ENCODE measurements around the gene LARGE1. TPM values are rescaled to one million over a fixed set of nuclear protein-coding genes. Genes with fewer than 3 reads are reported as not detected.

Gene LARGE1
- total RNA-seq, 2 experiments from 2014 or later: 0.58 to 1.1 TPM

- DNase-seq: no peak
- H3K4me3 Mint-ChIP-seq: no peak overlapping the region
- H3K27me3 Mint-ChIP-seq: no peaks in the 10 kb centered on the region
- H3K9me3 Mint-ChIP-seq (ENCODE audit: low read depth): no peaks in the 10 kb centered on the region
- no peak overlapping the region for H3K27ac Mint-ChIP-seq
- no peaks in the 10 kb centered on the region for H3K36me3 Mint-ChIP-seq
- no peaks in the 10 kb centered on the region for H3K4me1 Mint-ChIP-seq
- CTCF ChIA-PET: interaction anchor here (1.3 kb wide), 1 partner anchor 1876 kb away, joined by 3 read pairs; no protein-coding TSS in a partner anchor
- ATAC-seq: no peak
These were observed 645.8 kb downstream of the LARGE1 start for GRCh38 chr22:33274214-33275072.

DNA sequence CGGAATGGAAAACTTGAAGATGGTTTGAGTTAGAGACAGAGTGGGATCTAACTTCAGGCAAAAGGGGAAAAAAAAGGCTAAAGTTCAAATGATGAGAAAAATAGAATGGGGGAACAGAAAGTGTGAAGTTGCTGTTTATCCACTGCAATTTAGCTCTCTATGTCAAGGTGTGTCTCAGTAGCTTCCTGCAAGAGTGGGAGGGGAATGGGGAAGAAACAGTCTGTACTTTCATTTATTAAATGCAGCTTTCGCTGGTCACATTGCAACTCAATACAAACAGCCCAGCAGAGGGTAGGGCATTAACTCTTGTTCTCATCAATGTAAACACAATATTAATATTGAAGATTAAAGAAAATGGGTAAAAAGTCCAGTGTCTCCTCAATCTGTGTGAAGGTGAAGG is 647.4 kb downstream of the LARGE1 start:
- Mint-ChIP-seq H3K27ac (no peak overlapping the region), H3K36me3 (no peaks in the 10 kb centered on the region), H3K4me3 (no peak overlapping the region), H3K27me3 (no peaks in the 10 kb centered on the region), H3K9me3 (ENCODE audit: low read depth) (no peaks in the 10 kb centered on the region), H3K4me1 (no peaks in the 10 kb centered on the region)
- ATAC-seq (no peak), DNase-seq (no peak)
- CTCF ChIA-PET: no interaction called here

GRCh38 chr22:33272180-33272579 is 648.1 kb downstream of the LARGE1 start:
- CTCF ChIA-PET: interaction anchor here (1.0 kb wide), 1 partner anchor 76 kb away, joined by 3 read pairs; no protein-coding TSS in a partner anchor
- Mint-ChIP-seq H3K9me3 (ENCODE audit: low read depth) (no peaks in the 10 kb centered on the region), H3K4me1 (no peaks in the 10 kb centered on the region), H3K4me3 (no peak overlapping the region), H3K27me3 (no peaks in the 10 kb centered on the region), H3K27ac (no peak overlapping the region), H3K36me3 (no peaks in the 10 kb centered on the region)
- DNase-seq: no peak
- no peak for ATAC-seq

GRCh38 chr22:33271390-33272161 is 648.7 kb downstream of the LARGE1 start:
- Mint-ChIP-seq H3K4me3 (no peak overlapping the region), H3K4me1 (no peaks in the 10 kb centered on the region), H3K27me3 (no peaks in the 10 kb centered on the region), H3K36me3 (no peaks in the 10 kb centered on the region), H3K9me3 (ENCODE audit: low read depth) (no peaks in the 10 kb centered on the region), H3K27ac (no peak overlapping the region)
- DNase-seq: no peak
- CTCF ChIA-PET: interaction anchor here (1.0 kb wide), 1 partner anchor 76 kb away, joined by 3 read pairs; no protein-coding TSS in a partner anchor
- ATAC-seq: no peak

DNA sequence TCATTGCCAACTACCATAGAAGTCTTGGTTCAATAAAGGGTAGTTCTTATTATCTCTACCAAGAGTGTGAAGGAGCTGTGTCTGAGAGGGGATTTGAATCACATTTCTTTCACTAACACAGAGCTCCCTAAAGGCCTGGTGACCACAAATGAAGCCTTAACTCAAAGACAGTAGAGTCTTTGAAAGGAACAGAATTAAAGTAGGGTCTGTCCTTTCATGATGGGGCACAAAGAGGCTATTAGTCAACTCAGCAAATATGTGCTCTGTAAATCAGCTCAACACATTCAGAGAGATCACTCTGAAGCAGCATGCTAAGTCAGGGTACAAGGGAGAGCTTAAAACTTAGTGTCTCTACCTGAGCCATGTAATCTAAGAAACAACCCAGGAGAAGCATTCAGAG is 649.7 kb downstream of the LARGE1 start:
- ATAC-seq: no peak
- no peak overlapping the region for H3K4me3 Mint-ChIP-seq
- H3K36me3 Mint-ChIP-seq: no peaks in the 10 kb centered on the region
- peaks cover under 1% of the 10 kb centered on the region for H3K9me3 Mint-ChIP-seq (ENCODE audit: low read depth)
- H3K4me1 Mint-ChIP-seq: no peaks in the 10 kb centered on the region
- H3K27ac Mint-ChIP-seq: no peak overlapping the region
- DNase-seq: no peak
- no peaks in the 10 kb centered on the region for H3K27me3 Mint-ChIP-seq
- CTCF ChIA-PET: no interaction called here

GRCh38 chr22:33261699-33262098 is 658.6 kb downstream of the LARGE1 start:
- Mint-ChIP-seq H3K4me3 (no peak overlapping the region), H3K27me3 (no peaks in the 10 kb centered on the region), H3K9me3 (ENCODE audit: low read depth) (peaks cover 8% of the 10 kb centered on the region), H3K36me3 (no peaks in the 10 kb centered on the region), H3K27ac (no peak overlapping the region), H3K4me1 (no peaks in the 10 kb centered on the region)
- DNase-seq (no peak), ATAC-seq (no peak)
- CTCF ChIA-PET: no interaction called here

DNA sequence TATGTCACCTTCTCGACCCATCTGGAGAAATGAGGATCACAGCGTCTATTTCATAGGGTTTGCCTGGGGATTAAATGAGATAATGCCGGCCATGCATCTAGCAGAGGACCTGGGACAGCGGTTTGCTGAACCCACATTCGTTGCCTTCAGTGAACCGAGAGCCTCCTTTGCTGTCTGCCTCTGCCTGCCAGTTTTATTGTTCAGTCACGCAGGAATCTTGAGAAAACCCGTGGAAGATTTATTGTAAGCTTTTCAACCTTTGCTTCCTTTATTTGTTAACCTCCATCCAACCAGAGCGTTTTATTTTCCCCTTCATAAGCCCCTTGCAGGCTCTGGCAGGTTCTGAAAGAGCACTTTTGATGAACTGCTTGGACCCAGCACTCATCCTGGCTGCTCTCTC is 659.8 kb downstream of the LARGE1 start:
- H3K4me1 Mint-ChIP-seq: no peaks in the 10 kb centered on the region
- CTCF ChIA-PET: no interaction called here
- ATAC-seq: no peak
- H3K27me3 Mint-ChIP-seq: no peaks in the 10 kb centered on the region
- H3K4me3 Mint-ChIP-seq: no peak overlapping the region
- peaks cover 6% of the 10 kb centered on the region for H3K9me3 Mint-ChIP-seq (ENCODE audit: low read depth)
- no peak overlapping the region for H3K27ac Mint-ChIP-seq
- DNase-seq: no peak
- H3K36me3 Mint-ChIP-seq: no peaks in the 10 kb centered on the region

DNA sequence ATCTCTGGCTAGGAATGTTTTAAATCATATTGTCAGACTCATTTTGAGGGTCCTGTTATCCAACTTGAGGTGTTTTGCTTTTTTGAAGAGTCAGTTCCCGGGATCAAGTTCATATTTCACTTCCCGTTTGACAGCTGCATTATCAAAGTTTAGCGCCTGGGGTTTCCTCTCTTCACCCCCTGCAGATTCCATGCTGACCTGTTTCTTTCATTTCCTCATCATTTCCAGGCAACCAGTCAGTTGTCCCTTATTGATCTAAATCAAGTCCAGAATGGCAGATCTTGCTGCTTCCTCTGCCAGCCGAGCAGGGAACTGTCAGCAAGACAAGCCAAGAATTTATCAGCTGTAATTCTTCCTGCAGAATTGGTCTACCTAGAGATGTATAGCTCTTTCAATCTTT is 664.5 kb downstream of the LARGE1 start:
- Mint-ChIP-seq H3K4me1 (no peaks in the 10 kb centered on the region), H3K4me3 (no peak overlapping the region), H3K27ac (no peak overlapping the region), H3K36me3 (no peaks in the 10 kb centered on the region), H3K27me3 (no peaks in the 10 kb centered on the region), H3K9me3 (ENCODE audit: low read depth) (peaks cover 4% of the 10 kb centered on the region)
- no peak for ATAC-seq
- CTCF ChIA-PET: no interaction called here
- no peak for DNase-seq

DNA sequence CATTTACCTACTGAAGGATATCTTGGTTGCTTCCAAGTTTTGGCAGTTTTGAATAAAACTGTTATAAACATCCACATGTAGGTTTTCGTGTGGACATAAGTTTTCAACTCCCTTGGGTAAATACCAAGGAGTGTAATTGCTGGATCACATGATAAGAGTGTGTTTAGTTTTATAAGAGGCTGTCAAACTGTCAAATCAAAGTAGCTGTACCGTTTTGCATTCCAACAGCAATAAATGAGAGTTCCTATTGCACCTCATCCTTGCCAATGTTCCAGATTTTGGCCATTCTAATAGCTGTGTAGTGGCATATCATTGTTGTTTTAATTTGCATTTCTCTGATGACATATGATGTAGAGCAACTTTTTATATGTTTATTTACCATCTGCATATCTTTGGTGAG is 671.3 kb downstream of the LARGE1 start:
- H3K4me3 Mint-ChIP-seq: no peak overlapping the region
- peaks cover 5% of the 10 kb centered on the region for H3K9me3 Mint-ChIP-seq (ENCODE audit: low read depth)
- no peaks in the 10 kb centered on the region for H3K27me3 Mint-ChIP-seq
- H3K27ac Mint-ChIP-seq: no peak overlapping the region
- H3K36me3 Mint-ChIP-seq: no peaks in the 10 kb centered on the region
- no peak for ATAC-seq
- no peaks in the 10 kb centered on the region for H3K4me1 Mint-ChIP-seq
- no peak for DNase-seq
- CTCF ChIA-PET: no interaction called here

GRCh38 chr22:33247758-33248157 is 672.5 kb downstream of the LARGE1 start:
- Mint-ChIP-seq H3K9me3 (ENCODE audit: low read depth) (peaks cover 5% of the 10 kb centered on the region), H3K4me3 (no peak overlapping the region), H3K27ac (no peak overlapping the region), H3K36me3 (no peaks in the 10 kb centered on the region), H3K27me3 (no peaks in the 10 kb centered on the region), H3K4me1 (no peaks in the 10 kb centered on the region)
- ATAC-seq (no peak), DNase-seq (no peak)
- CTCF ChIA-PET: no interaction called here

- DNase-seq (no peak), ATAC-seq (no peak)
- Mint-ChIP-seq H3K9me3 (ENCODE audit: low read depth) (peaks cover 5% of the 10 kb centered on the region), H3K4me3 (no peak overlapping the region), H3K27me3 (no peaks in the 10 kb centered on the region), H3K4me1 (no peaks in the 10 kb centered on the region), H3K36me3 (no peaks in the 10 kb centered on the region), H3K27ac (no peak overlapping the region)
- CTCF ChIA-PET: no interaction called here
These were observed 678.2 kb downstream of the LARGE1 start for GRCh38 chr22:33242078-33242477.

- Mint-ChIP-seq H3K9me3 (ENCODE audit: low read depth) (peaks cover 5% of the 10 kb centered on the region), H3K4me1 (no peaks in the 10 kb centered on the region), H3K4me3 (no peak overlapping the region), H3K27ac (no peak overlapping the region), H3K36me3 (no peaks in the 10 kb centered on the region), H3K27me3 (no peaks in the 10 kb centered on the region)
- ATAC-seq (no peak), DNase-seq (no peak)
- CTCF ChIA-PET: no interaction called here
These were observed 679.3 kb downstream of the LARGE1 start for GRCh38 chr22:33240888-33241475.

- CTCF ChIA-PET: no interaction called here
- peaks cover 7% of the 10 kb centered on the region for H3K36me3 Mint-ChIP-seq
- ATAC-seq: no peak
These were observed 688.2 kb downstream of the LARGE1 start for GRCh38 chr22:33232071-33232470.

GRCh38 chr22:33227791-33228190 is 692.5 kb downstream of the LARGE1 start:
- no peak for ATAC-seq
- Mint-ChIP-seq H3K4me3 (no peak overlapping the region), H3K9me3 (ENCODE audit: low read depth) (peaks cover 19% of the 10 kb centered on the region), H3K27me3 (no peaks in the 10 kb centered on the region), H3K4me1 (no peaks in the 10 kb centered on the region), H3K36me3 (peaks cover 7% of the 10 kb centered on the region), H3K27ac (no peak overlapping the region)
- DNase-seq: no peak
- CTCF ChIA-PET: no interaction called here

More at GRCh38 chr22:33232071-33232470, 688.2 kb downstream of the LARGE1 start:
- H3K4me1 Mint-ChIP-seq: no peaks in the 10 kb centered on the region
- H3K9me3 Mint-ChIP-seq (ENCODE audit: low read depth): peaks cover 20% of the 10 kb centered on the region
- H3K4me3 Mint-ChIP-seq: no peak overlapping the region
- no peaks in the 10 kb centered on the region for H3K27me3 Mint-ChIP-seq
- no peak overlapping the region for H3K27ac Mint-ChIP-seq
- no peak for DNase-seq

Measured in activated CD8-positive, alpha-beta memory T cell treated with anti-CD3 and anti-CD28 coated beads, Interleukin-2, amount 10 ng/mL, durations not matched to agents 7 days and 5 days (primary cell).